Activated T-helper 1 cell treated with Interleukin-2 at 50 U/mL for 16 hours (primary cell): ENCODE results near the gene OR4D5.

ENCODE experiments used
- DNase-seq: peaks from one replicate; pipeline ENCODE4 v3.0.0-alpha.2; 2020; ENCODE audit warnings: low read depth

The OR4D5 gene

GRCh38 chr11:123939317-123939716 lies at the start of gene OR4D5:
Gene OR4D5 (plus strand): TSS chr11:123939617. CDS start chr11:123939617, 0 bp downstream.
- no peak for DNase-seq

GRCh38 chr11:123892031-123892430 lies 47.4 kb upstream of the OR4D5 start:
- no peak for DNase-seq

- DNase-seq, result no peak
Measured at GRCh38 chr11:123899792-123900191, 39.6 kb upstream of the OR4D5 start.

- DNase-seq, result no peak
Measured at GRCh38 chr11:123901867-123902266, 37.5 kb upstream of the OR4D5 start, which contains the start of gene OR8D4. Gene OR8D4 (plus strand): TSS chr11:123902167. CDS start chr11:123906432, 4,265 bp downstream.

- no peak for DNase-seq
Measured at GRCh38 chr11:123903932-123904331, 35.5 kb upstream of the OR4D5 start.

- no peak for DNase-seq
Measured at GRCh38 chr11:123904932-123905331, 34.5 kb upstream of the OR4D5 start.

GRCh38 chr11:123905826-123906225 lies 33.6 kb upstream of the OR4D5 start:
- no peak for DNase-seq

GRCh38 chr11:123920943-123921342 lies 18.5 kb upstream of the OR4D5 start:
- no peak for DNase-seq

GRCh38 chr11:123924027-123924426 lies 15.4 kb upstream of the OR4D5 start:
- no peak for DNase-seq

- DNase-seq, result no peak
Measured at GRCh38 chr11:123942413-123942812, 3.0 kb downstream of the OR4D5 start.

GRCh38 chr11:123943738-123944137 lies 4.3 kb downstream of the OR4D5 start, which contains the start of gene OR6T1:
Gene OR6T1 (minus strand): TSS chr11:123943838. CDS start chr11:123943838, 0 bp downstream.
- DNase-seq, result no peak

- no peak for DNase-seq
Measured at GRCh38 chr11:123945132-123945531, 5.7 kb downstream of the OR4D5 start.

- no peak for DNase-seq
Measured at GRCh38 chr11:123956752-123957151, 17.3 kb downstream of the OR4D5 start.

GRCh38 chr11:123973816-123974215 lies 34.4 kb downstream of the OR4D5 start:
- no peak for DNase-seq

- DNase-seq, result no peak
Measured at GRCh38 chr11:123976770-123977560, 37.5 kb downstream of the OR4D5 start.

GRCh38 chr11:123977731-123978347 lies 38.4 kb downstream of the OR4D5 start, which contains the start of gene OR10S1:
Gene OR10S1 (minus strand): TSS chr11:123977781. CDS start chr11:123977664, 117 bp downstream.
- DNase-seq, result no peak

GRCh38 chr11:123979311-123979710 lies 39.9 kb downstream of the OR4D5 start:
- DNase-seq, result no peak
